ENCODE data around the gene RCOR1. TPM values are rescaled to one million over a fixed set of nuclear protein-coding genes. Genes with fewer than 3 reads are reported as not detected.

The RCOR1 gene
- total RNA-seq, 4 donors from 2014 or later: 15.7 to 31.0 (median 25.8) TPM

- in situ Hi-C loops (cut with MboI; ENCODE audit: low pct_ligation_motif_present in 1 of 4, low pct_unique_long_range_greater_than_20kb in 1 of 4, low sequenced_read_pairs in 3 of 4): no loop called here
- intact Hi-C loops (cut with DNase I; ENCODE audit: low total_unique reads): no loop called here
- 93% methylated on average over 3 of the region's 3 CpGs for WGBS, 2 donors (ENCODE audit: low coverage in 1 of 2)
- peaks cover 0 to 14% (median 0%) of the 10 kb centered on the region in 4 donors for H3K4me1 ChIP-seq
- TF ChIP-seq POLR2A (IDR thresholded peaks at IDR 0.05) (no peak), POLR2AphosphoS5 (IDR thresholded peaks at IDR 0.05) (no peak), CTCF (IDR thresholded peaks at IDR 0.05) (no peak), EP300 (IDR thresholded peaks at IDR 0.05; ENCODE audit: low read depth) (no peak)
- H3K27ac ChIP-seq: no peak overlapping the region
- H3K4me3 ChIP-seq: no peak overlapping the region
- no peaks in the 10 kb centered on the region for H3K27me3 ChIP-seq
- no peak for DNase-seq
- H3K9me3 ChIP-seq: no peaks in the 10 kb centered on the region
- H3K36me3 ChIP-seq: no peaks in the 10 kb centered on the region
Measured at GRCh38 chr14:102663440-102663839, 71.0 kb downstream of the RCOR1 start.

- in situ Hi-C loops (cut with MboI; ENCODE audit: low pct_ligation_motif_present in 1 of 4, low pct_unique_long_range_greater_than_20kb in 1 of 4, low sequenced_read_pairs in 3 of 4): no loop called here
- WGBS, 2 donors (ENCODE audit: low coverage in 1 of 2): 98 to 100% methylated on average over 2 of the region's 2 CpGs
Measured at GRCh38 chr14:102665621-102666020, 73.2 kb downstream of the RCOR1 start.

GRCh38 chr14:102666635-102667034, 74.2 kb downstream of the RCOR1 start:
- WGBS, 2 donors (ENCODE audit: low coverage in 1 of 2): 87 to 93% methylated on average over 2 to 5 of the region's 5 CpGs
- Histone ChIP-seq H3K9me3 (no peaks in the 10 kb centered on the region), H3K27ac (no peak overlapping the region), H3K4me1 (peaks cover 0 to 6% (median 0%) of the 10 kb centered on the region in 4 donors), H3K4me3 (no peak overlapping the region), H3K27me3 (no peaks in the 10 kb centered on the region), H3K36me3 (no peaks in the 10 kb centered on the region)
- TF ChIP-seq POLR2AphosphoS5 (IDR thresholded peaks at IDR 0.05) (no peak), POLR2A (IDR thresholded peaks at IDR 0.05) (no peak), EP300 (IDR thresholded peaks at IDR 0.05; ENCODE audit: low read depth) (no peak), CTCF (IDR thresholded peaks at IDR 0.05) (no peak)
- no peak for DNase-seq
- intact Hi-C loops (cut with DNase I; ENCODE audit: low total_unique reads) (no loop called here), in situ Hi-C loops (cut with MboI; ENCODE audit: low pct_ligation_motif_present in 1 of 4, low pct_unique_long_range_greater_than_20kb in 1 of 4, low sequenced_read_pairs in 3 of 4) (no loop called here)

More at GRCh38 chr14:102665621-102666020, 73.2 kb downstream of the RCOR1 start:
- Histone ChIP-seq H3K4me1 (peaks cover 0 to 14% (median 0%) of the 10 kb centered on the region in 4 donors), H3K9me3 (no peaks in the 10 kb centered on the region), H3K27ac (no peak overlapping the region), H3K36me3 (no peaks in the 10 kb centered on the region), H3K4me3 (no peak overlapping the region), H3K27me3 (no peaks in the 10 kb centered on the region)
- DNase-seq: no peak
- intact Hi-C loops (cut with DNase I; ENCODE audit: low total_unique reads): no loop called here
- no peak for TF ChIP-seq POLR2AphosphoS5 (IDR thresholded peaks at IDR 0.05)
- no peak for TF ChIP-seq POLR2A (IDR thresholded peaks at IDR 0.05)
- no peak for TF ChIP-seq EP300 (IDR thresholded peaks at IDR 0.05; ENCODE audit: low read depth)
- TF ChIP-seq CTCF (IDR thresholded peaks at IDR 0.05): no peak

- intact Hi-C loops (cut with DNase I; ENCODE audit: low total_unique reads): no loop called here
- 81 to 88% methylated on average over 2 of the region's 2 CpGs for WGBS, 2 donors (ENCODE audit: low coverage in 1 of 2)
- in situ Hi-C loops (cut with MboI; ENCODE audit: low pct_ligation_motif_present in 1 of 4, low pct_unique_long_range_greater_than_20kb in 1 of 4, low sequenced_read_pairs in 3 of 4): no loop called here
- Histone ChIP-seq H3K27me3 (no peaks in the 10 kb centered on the region), H3K4me1 (peaks cover 0 to 6% (median 0%) of the 10 kb centered on the region in 4 donors), H3K4me3 (no peak overlapping the region), H3K36me3 (no peaks in the 10 kb centered on the region), H3K27ac (no peak overlapping the region), H3K9me3 (no peaks in the 10 kb centered on the region)
- no peak for DNase-seq
- TF ChIP-seq POLR2AphosphoS5 (IDR thresholded peaks at IDR 0.05): no peak
- no peak for TF ChIP-seq POLR2A (IDR thresholded peaks at IDR 0.05)
- TF ChIP-seq EP300 (IDR thresholded peaks at IDR 0.05; ENCODE audit: low read depth): no peak
- TF ChIP-seq CTCF (IDR thresholded peaks at IDR 0.05): no peak
Measured at GRCh38 chr14:102667703-102668102, 75.3 kb downstream of the RCOR1 start.

All from transverse colon (tissue), 4 donors.